ENCODE measurements around the gene FRYL.

FRYL gene

GRCh38 chr4:48566034-48566384 is 214.1 kb downstream of the FRYL start:
- in situ Hi-C loops (cut with MboI; ENCODE audit: low sequenced_read_pairs), result loop anchor here (25.0 kb wide), 1 partner anchor 371 kb away; no protein-coding TSS in a partner anchor

- in situ Hi-C loops (cut with MboI; ENCODE audit: low sequenced_read_pairs), result loop anchor here (25.0 kb wide), 1 partner anchor 372 kb away; no protein-coding TSS in a partner anchor
These were observed 214.6 kb downstream of the FRYL start for GRCh38 chr4:48565362-48566033.

- in situ Hi-C loops (cut with MboI; ENCODE audit: low sequenced_read_pairs), result loop anchor here (25.0 kb wide), 1 partner anchor 373 kb away; no protein-coding TSS in a partner anchor
These were observed 215.9 kb downstream of the FRYL start for GRCh38 chr4:48564151-48564550.

- in situ Hi-C loops (cut with MboI; ENCODE audit: low sequenced_read_pairs), result loop anchor here (25.0 kb wide), 1 partner anchor 378 kb away; no protein-coding TSS in a partner anchor
These were observed 221.3 kb downstream of the FRYL start for GRCh38 chr4:48558819-48559218.

GRCh38 chr4:48558026-48558425 is 222.1 kb downstream of the FRYL start:
- in situ Hi-C loops (cut with MboI; ENCODE audit: low sequenced_read_pairs), result loop anchor here (25.0 kb wide), 1 partner anchor 379 kb away; no protein-coding TSS in a partner anchor

- in situ Hi-C loops (cut with MboI; ENCODE audit: low sequenced_read_pairs), result loop anchor here (25.0 kb wide), 1 partner anchor 380 kb away; no protein-coding TSS in a partner anchor
These were observed 222.6 kb downstream of the FRYL start for GRCh38 chr4:48557478-48557877.

GRCh38 chr4:48556268-48556667 is 223.8 kb downstream of the FRYL start:
- in situ Hi-C loops (cut with MboI; ENCODE audit: low sequenced_read_pairs), result loop anchor here (25.0 kb wide), 1 partner anchor 381 kb away; no protein-coding TSS in a partner anchor

- in situ Hi-C loops (cut with MboI; ENCODE audit: low sequenced_read_pairs), result loop anchor here (25.0 kb wide), 1 partner anchor 383 kb away; no protein-coding TSS in a partner anchor
These were observed 225.5 kb downstream of the FRYL start for GRCh38 chr4:48554606-48555005.

- in situ Hi-C loops (cut with MboI; ENCODE audit: low sequenced_read_pairs), result loop anchor here (25.0 kb wide), 1 partner anchor 384 kb away; no protein-coding TSS in a partner anchor
These were observed 226.4 kb downstream of the FRYL start for GRCh38 chr4:48553720-48554119.

GRCh38 chr4:48546336-48546735 is 233.7 kb downstream of the FRYL start:
- in situ Hi-C loops (cut with MboI; ENCODE audit: low sequenced_read_pairs), result loop anchor here (25.0 kb wide), 1 partner anchor 409 kb away; the partner anchor contains the start of gene TXK

GRCh38 chr4:48543796-48544195 is 236.3 kb downstream of the FRYL start:
- in situ Hi-C loops (cut with MboI; ENCODE audit: low sequenced_read_pairs), result loop anchor here (25.0 kb wide), 1 partner anchor 406 kb away; the partner anchor contains the start of gene TXK

GRCh38 chr4:48542888-48543287 is 237.2 kb downstream of the FRYL start:
- in situ Hi-C loops (cut with MboI; ENCODE audit: low sequenced_read_pairs), result loop anchor here (25.0 kb wide), 1 partner anchor 406 kb away; the partner anchor contains the start of gene TXK

GRCh38 chr4:48539597-48539996 is 240.5 kb downstream of the FRYL start:
- in situ Hi-C loops (cut with MboI; ENCODE audit: low sequenced_read_pairs), result loop anchor here (25.0 kb wide), 1 partner anchor 402 kb away; the partner anchor contains the start of gene TXK

GRCh38 chr4:48538358-48538757 is 241.7 kb downstream of the FRYL start:
- in situ Hi-C loops (cut with MboI; ENCODE audit: low sequenced_read_pairs), result loop anchor here (25.0 kb wide), 1 partner anchor 401 kb away; the partner anchor contains the start of gene TXK

GRCh38 chr4:48526406-48526805 is 253.7 kb downstream of the FRYL start:
- in situ Hi-C loops (cut with MboI; ENCODE audit: low sequenced_read_pairs), result loop anchor here (25.0 kb wide), 1 partner anchor 389 kb away; the partner anchor contains the start of gene TXK

- in situ Hi-C loops (cut with MboI; ENCODE audit: low sequenced_read_pairs), result no loop called here
These were observed 261.9 kb downstream of the FRYL start for GRCh38 chr4:48518143-48518542.

GRCh38 chr4:48509543-48509942 is 270.5 kb downstream of the FRYL start:
- in situ Hi-C loops (cut with MboI; ENCODE audit: low sequenced_read_pairs), result no loop called here

GRCh38 chr4:48506716-48507115 is 273.4 kb downstream of the FRYL start:
- in situ Hi-C loops (cut with MboI; ENCODE audit: low sequenced_read_pairs), result no loop called here

GRCh38 chr4:48504352-48504751 is 275.7 kb downstream of the FRYL start:
- in situ Hi-C loops (cut with MboI; ENCODE audit: low sequenced_read_pairs), result no loop called here

- in situ Hi-C loops (cut with MboI; ENCODE audit: low sequenced_read_pairs), result no loop called here
These were observed 276.1 kb downstream of the FRYL start for GRCh38 chr4:48504026-48504330.

- in situ Hi-C loops (cut with MboI; ENCODE audit: low sequenced_read_pairs), result no loop called here
These were observed 276.6 kb downstream of the FRYL start for GRCh38 chr4:48503233-48504025.

Data from HL-60/S4 treated with phorbol 12-myristate 13-acetate at 8.2 ng/mL for 4 days and 3 days (cell line).